GM19035 (cell line): ENCODE measurements around the gene SLU7.

Experiments
- ATAC-seq: cut with Tn5 transposase; IDR thresholded peaks from one replicate; pipeline ENCODE4 v1.9.1; 2021; ENCODE audit not compliant: unreplicated experiment

The SLU7 gene

GRCh38 chr5:160367885-160368284, 51.0 kb downstream of the SLU7 start:
- ATAC-seq = no peak

- no peak for ATAC-seq
Measured at GRCh38 chr5:160367261-160367660, 51.6 kb downstream of the SLU7 start.

GRCh38 chr5:160366230-160366629, 52.7 kb downstream of the SLU7 start:
- ATAC-seq = no peak

GRCh38 chr5:160363660-160364395, 55.1 kb downstream of the SLU7 start:
- ATAC-seq = no peak

- ATAC-seq = no peak
Measured at GRCh38 chr5:160363211-160363610, 55.7 kb downstream of the SLU7 start.

GRCh38 chr5:160361624-160362228, 57.2 kb downstream of the SLU7 start:
- no peak for ATAC-seq

- ATAC-seq = no peak
Measured at GRCh38 chr5:160360310-160360709, 58.6 kb downstream of the SLU7 start.

GRCh38 chr5:160359816-160360215, 59.1 kb downstream of the SLU7 start:
- no peak for ATAC-seq

- ATAC-seq = no peak
Measured at GRCh38 chr5:160359242-160359641, 59.6 kb downstream of the SLU7 start.

- no peak for ATAC-seq
Measured at GRCh38 chr5:160357861-160358411, 60.9 kb downstream of the SLU7 start.

GRCh38 chr5:160357394-160357793, 61.5 kb downstream of the SLU7 start:
- no peak for ATAC-seq

- ATAC-seq = no peak
Measured at GRCh38 chr5:160356550-160357347, 62.1 kb downstream of the SLU7 start.

GRCh38 chr5:160354666-160355065, 64.2 kb downstream of the SLU7 start:
- ATAC-seq = no peak

- no peak for ATAC-seq
Measured at GRCh38 chr5:160353379-160353778, 65.5 kb downstream of the SLU7 start.

GRCh38 chr5:160352308-160352707, 66.6 kb downstream of the SLU7 start:
- ATAC-seq = no peak
